Urinary bladder (tissue), 4 donors: ENCODE data around the gene ERAL1. TPM values are rescaled to one million over a fixed set of nuclear protein-coding genes. Genes with fewer than 3 reads are reported as not detected.
A peak's percentile ranks its signal among the peaks of the same experiment; 100 is the strongest.
"Not testable (repeated sequence)": the region's sequence is repeated elsewhere in the genome, so short reads cannot be mapped to it uniquely, and the experiment has no call there.

ENCODE experiments used
- DNase-seq: peaks from one replicate; pipeline ENCODE4 v3.0.0-alpha.2; 2015; ENCODE audit errors: extremely low spot score
- H3K27ac ChIP-seq: one replicate; pipeline ENCODE4 v1.5.1; 2013; ENCODE audit warnings: low read depth, mild to moderate bottlenecking, moderate library complexity
- H3K36me3 ChIP-seq: one replicate; pipeline ENCODE4 v1.6.1; 2013; ENCODE audit warnings: mild to moderate bottlenecking, moderate library complexity; ENCODE audit not compliant: insufficient read depth
- H3K4me1 ChIP-seq: one replicate; pipeline ENCODE4 v1.6.1; 2013; ENCODE audit warnings: mild to moderate bottlenecking, moderate library complexity; ENCODE audit not compliant: insufficient read depth
- H3K4me3 ChIP-seq: one replicate; pipeline ENCODE4 v1.5.1; 2013; ENCODE audit warnings: low read depth, low read length
- WGBS: extraction: QIAGEN DNeasy Blood & Tissue Kit; methylation state at CpG from one replicate; pipeline ENCODE4 v1.1.7; 2013; 5-methylcytosine and 5-hydroxymethylcytosine counted together
- polyA plus RNA-seq: library from polyadenylated mRNA; stranded (reverse); fragments of 200-250 nt; gene quantifications from one replicate; pipeline ENCODE4 v1.2.3, GENCODE V29; 2013
- total RNA-seq: library from RNA; depleted of rRNA; stranded (reverse); fragments of >200 nt; gene quantifications from one replicate; pipeline ENCODE4 v1.2.3, GENCODE V29; 2014
- donor health status: healthy with polysubstance abuse.
- donor health status: healthy.

ERAL1 gene
- total and polyA plus RNA-seq, 2 donors, result 16.0 to 35.8 TPM

- Histone ChIP-seq H3K27ac (no peak overlapping the region), H3K4me1 (no peaks in the 10 kb centered on the region), H3K4me3 (no peak overlapping the region), H3K36me3 (no peaks in the 10 kb centered on the region)
- no peak for DNase-seq
- WGBS, result 94% methylated on average over 4 of the region's 4 CpGs
Observed at GRCh38 chr17:28892024-28892423, 37.2 kb downstream of the ERAL1 start.

GRCh38 chr17:28893248-28894183 lies 38.7 kb downstream of the ERAL1 start:
- H3K4me3 ChIP-seq, DNase-seq, H3K4me1 ChIP-seq, H3K36me3 ChIP-seq: not testable (repeated sequence)
- H3K27ac ChIP-seq, result peak overlapping the region; percentile 80
- 84% methylated on average over 16 of the region's 16 CpGs for WGBS

DNA sequence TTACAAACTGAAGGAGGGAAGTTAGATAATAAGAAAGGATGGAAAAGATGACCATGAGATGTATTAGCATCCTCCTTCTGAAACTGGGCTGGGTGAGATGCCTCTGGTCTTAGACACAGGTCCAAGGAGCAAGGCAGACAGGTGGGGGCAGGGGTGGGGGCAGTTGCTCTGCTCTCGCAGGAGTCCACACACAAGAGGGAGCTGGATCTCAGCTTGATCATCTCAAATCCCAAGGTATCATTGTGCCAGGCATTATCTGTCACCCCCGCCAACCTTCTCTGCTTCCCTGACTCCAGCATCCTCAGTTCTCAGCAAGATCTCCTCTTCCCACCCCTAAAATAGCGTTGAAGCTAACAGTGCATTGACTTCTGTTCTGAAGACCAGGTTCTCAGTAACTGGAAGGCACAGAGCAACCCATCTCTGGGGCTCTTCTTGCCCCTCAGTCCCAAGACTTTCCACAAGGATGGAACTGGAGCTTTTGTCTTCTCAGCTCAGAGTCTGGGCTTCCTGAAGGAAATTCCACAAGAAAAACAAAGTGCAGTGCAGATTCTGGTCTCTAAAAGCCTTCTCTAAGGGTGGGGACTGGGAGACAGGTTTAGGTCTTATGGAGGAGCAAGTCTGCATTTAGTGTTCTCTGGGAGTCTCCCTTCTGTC lies 41.1 kb downstream of the ERAL1 start:
- Histone ChIP-seq H3K4me1 (no peaks in the 10 kb centered on the region), H3K36me3 (no peaks in the 10 kb centered on the region), H3K27ac (peak overlapping the region; percentile 78), H3K4me3 (peak overlapping the region; percentile 74)
- 51% methylated on average over 3 of the region's 3 CpGs for WGBS
- no peak for DNase-seq

- H3K36me3 ChIP-seq, result no peaks in the 10 kb centered on the region
- H3K4me1 ChIP-seq, result no peaks in the 10 kb centered on the region
- H3K27ac ChIP-seq, result peak overlapping the region; percentile 78
- H3K4me3 ChIP-seq, result peak overlapping the region; percentile 74
- WGBS, result 17% methylated on average over 5 of the region's 5 CpGs
- DNase-seq, result no peak
Observed at GRCh38 chr17:28896491-28896883, 41.7 kb downstream of the ERAL1 start.

GRCh38 chr17:28896884-28897768 lies 42.3 kb downstream of the ERAL1 start, which contains the start of gene FLOT2:
FLOT2 (minus strand) TSS chr17:28897733; CDS start chr17:28897574, 159 bp downstream.
- H3K4me3 ChIP-seq, result peak within 1 kb of the TSS; percentile 74
- DNase-seq, result peak; percentile 70
- H3K4me1 ChIP-seq, result no peaks in the 10 kb centered on the region
- under 1% methylated on average over 73 of the region's 73 CpGs for WGBS
- peak within 1 kb of the TSS; percentile 96 for H3K27ac ChIP-seq
- no peaks in the 10 kb centered on the region for H3K36me3 ChIP-seq

DNA sequence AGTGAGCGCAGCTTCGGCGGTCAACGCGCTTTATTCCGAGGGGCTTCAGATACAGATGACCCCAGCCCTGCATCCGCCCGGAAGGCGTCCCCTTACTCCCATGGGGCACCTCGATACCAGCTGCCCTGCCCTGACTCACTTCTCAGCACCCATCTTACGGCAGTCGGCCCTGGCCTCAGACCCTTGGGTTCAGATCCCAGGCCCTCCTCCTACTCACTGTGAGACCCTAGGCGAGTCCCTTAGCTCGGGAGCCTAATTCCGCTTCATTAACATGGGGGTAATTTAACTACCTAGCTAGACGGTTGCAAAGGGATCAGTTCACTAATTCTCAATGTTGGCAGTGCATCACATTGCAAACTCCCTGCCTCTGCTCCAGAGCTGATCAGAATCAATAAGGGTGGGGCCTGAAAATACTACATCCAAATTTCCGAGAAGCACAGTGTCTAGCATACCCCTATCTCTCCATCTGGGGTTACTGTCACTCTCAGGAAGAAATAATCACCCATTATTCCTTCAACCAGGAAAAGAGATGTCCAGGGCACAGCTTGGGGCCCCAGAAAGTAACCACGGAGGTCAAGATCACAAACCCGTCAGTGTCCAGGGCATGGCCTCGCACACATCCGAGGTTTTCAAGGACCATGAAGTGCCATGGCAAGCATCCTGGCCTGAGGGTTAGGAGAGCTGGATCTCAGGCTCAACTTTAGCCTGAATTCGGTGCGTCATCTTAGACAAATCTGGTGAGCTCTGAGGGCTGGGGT lies 43.1 kb downstream of the ERAL1 start:
- no peak for DNase-seq
- Histone ChIP-seq H3K27ac (peak overlapping the region; percentile 96), H3K4me3 (peak overlapping the region; percentile 74), H3K4me1 (no peaks in the 10 kb centered on the region), H3K36me3 (no peaks in the 10 kb centered on the region)
- WGBS, result 24% methylated on average over 23 of the region's 23 CpGs

- WGBS, result 87% methylated on average over 12 of the region's 12 CpGs
- H3K36me3 ChIP-seq, result no peaks in the 10 kb centered on the region
- no peaks in the 10 kb centered on the region for H3K4me1 ChIP-seq
- H3K27ac ChIP-seq, result no peak overlapping the region
- no peak overlapping the region for H3K4me3 ChIP-seq
- DNase-seq, result no peak
Observed at GRCh38 chr17:28898527-28898955, 43.7 kb downstream of the ERAL1 start.

GRCh38 chr17:28899212-28899815 lies 44.5 kb downstream of the ERAL1 start:
- no peaks in the 10 kb centered on the region for H3K36me3 ChIP-seq
- no peaks in the 10 kb centered on the region for H3K4me1 ChIP-seq
- H3K4me3 ChIP-seq, result no peak overlapping the region
- WGBS, result 97% methylated on average over 5 of the region's 5 CpGs
- no peak for DNase-seq
- no peak overlapping the region for H3K27ac ChIP-seq

- DNase-seq, result no peak
- Histone ChIP-seq H3K4me3 (no peak overlapping the region), H3K27ac (no peak overlapping the region), H3K4me1 (no peaks in the 10 kb centered on the region), H3K36me3 (no peaks in the 10 kb centered on the region)
- 95% methylated on average over 24 of the region's 24 CpGs for WGBS
Observed at GRCh38 chr17:28900986-28901726, 46.3 kb downstream of the ERAL1 start.

DNA sequence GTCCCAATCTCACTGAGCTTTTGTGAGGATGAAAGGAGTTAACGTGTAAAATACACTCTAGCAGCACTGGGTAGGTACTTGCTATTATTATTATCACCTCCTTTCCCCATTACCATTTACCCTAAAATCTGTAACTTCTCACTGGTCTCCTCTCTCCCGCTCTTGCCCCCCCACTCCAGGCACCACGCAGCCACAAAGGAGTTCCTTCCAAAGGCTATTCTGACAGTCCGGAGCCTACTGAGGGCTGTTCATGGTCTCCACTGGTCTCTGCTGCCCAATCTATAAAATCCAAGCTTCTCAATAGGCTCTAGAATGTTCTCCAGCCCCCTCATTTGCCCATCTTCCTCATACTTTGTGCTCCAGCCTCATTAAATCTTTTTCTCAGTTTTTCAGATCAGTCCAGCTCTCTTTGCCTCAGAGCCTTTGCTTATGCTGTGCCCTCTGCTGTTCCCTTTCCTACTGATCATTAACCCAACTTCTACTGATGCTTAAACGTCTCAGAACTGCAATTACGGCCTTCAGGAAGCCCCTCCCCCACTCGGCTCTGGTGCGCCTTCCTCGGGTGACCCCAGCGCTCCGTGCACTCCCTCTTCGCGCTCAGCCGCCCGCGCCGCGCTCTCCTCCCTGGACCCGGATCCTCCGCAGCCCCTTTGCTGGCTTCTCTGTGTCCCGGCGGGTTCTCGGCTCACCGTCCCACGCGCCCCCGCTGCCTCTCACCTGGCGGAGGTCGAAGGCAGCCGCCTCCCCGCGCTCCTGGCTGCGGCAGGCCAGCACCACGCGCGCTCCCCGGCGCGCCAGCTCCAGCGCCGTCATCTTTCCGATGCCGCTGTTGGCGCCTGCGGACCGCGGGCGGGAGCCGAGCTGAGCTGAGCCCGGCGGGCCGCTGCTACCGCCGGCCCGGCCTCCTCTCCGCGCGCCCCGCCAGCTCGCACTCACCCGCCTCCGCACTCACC lies 47.3 kb downstream of the ERAL1 start:
- Histone ChIP-seq H3K27ac (peak overlapping the region; percentile 61), H3K36me3 (no peaks in the 10 kb centered on the region), H3K4me3 (peak overlapping the region; percentile 70), H3K4me1 (no peaks in the 10 kb centered on the region)
- 4% methylated on average over 62 of the region's 62 CpGs for WGBS
- no peak for DNase-seq
